ENCODE measurements around the gene GUK1.

DNA sequence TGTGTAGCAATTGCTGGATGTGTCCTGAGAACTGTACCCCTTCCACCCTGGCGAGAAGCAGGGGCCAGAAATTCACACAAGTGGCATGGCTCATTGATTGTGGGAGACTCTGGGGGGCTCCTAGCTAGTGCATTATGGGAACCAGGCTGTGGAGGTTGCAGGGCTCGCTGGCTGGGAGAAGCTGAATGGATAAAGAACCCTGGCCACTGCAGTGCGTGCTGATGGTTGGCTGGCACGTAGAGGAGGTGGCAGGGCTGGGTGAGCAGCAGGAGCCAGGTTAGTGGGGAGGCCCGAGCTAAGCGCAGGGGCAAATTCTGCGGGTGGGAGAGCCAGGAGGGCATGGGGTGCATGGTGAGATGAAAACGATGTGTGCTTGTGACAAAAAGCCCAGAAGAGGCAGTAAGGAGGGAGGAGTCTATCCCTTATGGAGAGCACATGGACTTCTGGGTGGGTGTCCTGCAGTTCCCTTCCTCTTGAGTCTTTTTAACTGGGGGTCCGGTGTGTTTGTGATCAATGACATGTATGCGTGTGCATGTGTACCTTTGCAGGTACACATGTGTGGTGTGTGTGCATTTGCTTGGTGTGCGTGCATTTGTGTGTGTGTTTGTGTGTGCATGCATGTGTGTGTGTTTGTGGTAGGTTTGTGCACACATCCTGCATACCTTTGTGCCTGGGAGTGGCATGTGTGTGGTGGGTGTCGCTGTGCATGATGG, 3.6 kb downstream of the GUK1 start:
- TF ChIP-seq CTCF (conservative IDR thresholded peaks at IDR 0.05; ENCODE audit: low read length): no peak
- TF ChIP-seq EZH2phosphoT487 (IDR thresholded peaks at IDR 0.05; ENCODE audit: borderline replicate concordance): no peak

All from Loucy (cell line).